Muscle of leg (tissue), 16 donors: ENCODE measurements around the gene B4GALT6. TPM values are rescaled to one million over a fixed set of nuclear protein-coding genes. Genes with fewer than 3 reads are reported as not detected.
A peak's percentile ranks its signal among the peaks of the same experiment; 100 is the strongest.
"Not testable (repeated sequence)": the region's sequence is repeated elsewhere in the genome, so short reads cannot be mapped to it uniquely, and the experiment has no call there.

Experiments used
- DNase-seq: peaks from one replicate; pipeline ENCODE4 v3.0.0; 2013
- H3K27ac ChIP-seq: one replicate; pipeline ENCODE4 v1.5.1; 2013; ENCODE audit warnings: mild to moderate bottlenecking, low read length, control low read depth
- H3K27me3 ChIP-seq: one replicate; pipeline ENCODE4 v1.6.1; 2013; ENCODE audit warnings: low read length; ENCODE audit not compliant: control insufficient read depth, insufficient read depth
- H3K36me3 ChIP-seq: one replicate; pipeline ENCODE4 v1.6.1; 2013; ENCODE audit warnings: low read length; ENCODE audit not compliant: control insufficient read depth, insufficient read depth
- H3K4me1 ChIP-seq: one replicate; pipeline ENCODE4 v1.6.1; 2013; ENCODE audit warnings: low read length; ENCODE audit not compliant: control insufficient read depth, insufficient read depth
- H3K4me3 ChIP-seq: one replicate; pipeline ENCODE4 v1.5.1; 2013; ENCODE audit warnings: low read length, control low read depth
- H3K9me3 ChIP-seq: replicated peaks from 2 replicates; pipeline ENCODE4 v1.6.1; 2013; ENCODE audit warnings: low read depth, low read length; ENCODE audit not compliant: control insufficient read depth
- WGBS: methylation state at CpG from one replicate; pipeline ENCODE4 v1.1.5; 2013; ENCODE audit warnings: missing lambda C conversion rate; ENCODE audit not compliant: insufficient coverage; 5-methylcytosine and 5-hydroxymethylcytosine counted together
- long read RNA-seq, 11 donors: transcript quantifications; one replicate each; lab custom pipeline, GENCODE V29; 2026
- polyA plus RNA-seq, 8 donors: library from polyadenylated mRNA; unstranded; fragments of 120-200 nt; gene quantifications; one replicate each; pipeline versions ENCODE4 v1.2.1 to v1.2.3, GENCODE V29; 2013; ENCODE audit warnings: inconsistent platforms in 1 of 8, low replicate concordance in 1 of 8; ENCODE audit not compliant: insufficient read length in 8 of 8, insufficient read depth in 1 of 8
- total RNA-seq: library from RNA; stranded (reverse); fragments of 120-200 nt; gene quantifications from one replicate; pipeline ENCODE4 v1.2.4, GENCODE V29; 2013

The B4GALT6 gene
- total RNA-seq: 3.9 TPM
- 10 to 100 TPM in 7 of 8 donors, 1 to 10 TPM in 1; 8.8 to 13.0 (median 11.7) TPM for polyA plus RNA-seq
- long read RNA-seq, donor 1, partial matches to known transcripts: 0 of 2 reads
- long read RNA-seq, donor 1, other reads (novel, unspliced or antisense): 0 of 2 reads
- long read RNA-seq, donor 2: 0 reads
- long read RNA-seq, donor 3: 0 reads
- long read RNA-seq, donor 4, partial matches to known transcripts: 0 of 1 reads
- long read RNA-seq, donor 4, other reads (novel, unspliced or antisense): 0 of 1 reads
- long read RNA-seq, donor 5, partial matches to known transcripts: 0 of 2 reads
- long read RNA-seq, donor 5, other reads (novel, unspliced or antisense): 0 of 2 reads
- long read RNA-seq, donor 6: 0 reads
- long read RNA-seq, donor 7: 0 reads
- long read RNA-seq, donor 8, partial matches to known transcripts: 0 of 3 reads
- long read RNA-seq, donor 8, other reads (novel, unspliced or antisense): 0 of 3 reads
- long read RNA-seq, donor 9: 0 reads
- long read RNA-seq, donor 10: 0 reads
- long read RNA-seq, donor 11, partial matches to known transcripts: 0 of 2 reads
- long read RNA-seq, donor 11, other reads (novel, unspliced or antisense): 0 of 2 reads

GRCh38 chr18:31684279-31685096, at the start of gene B4GALT6:
B4GALT6 (minus strand) TSS chr18:31684581; CDS start chr18:31684426, 155 bp downstream.
- under 1% methylated on average over 69 of the region's 86 CpGs for WGBS
- Histone ChIP-seq H3K9me3 (no peaks in the 10 kb centered on the region), H3K4me3 (peak within 1 kb of the TSS; percentile 67), H3K4me1 (peaks cover 12% of the 10 kb centered on the region), H3K27me3 (no peaks in the 10 kb centered on the region), H3K36me3 (no peaks in the 10 kb centered on the region), H3K27ac (peak within 1 kb of the TSS; percentile 58)
- DNase-seq: peak; percentile 68

DNA sequence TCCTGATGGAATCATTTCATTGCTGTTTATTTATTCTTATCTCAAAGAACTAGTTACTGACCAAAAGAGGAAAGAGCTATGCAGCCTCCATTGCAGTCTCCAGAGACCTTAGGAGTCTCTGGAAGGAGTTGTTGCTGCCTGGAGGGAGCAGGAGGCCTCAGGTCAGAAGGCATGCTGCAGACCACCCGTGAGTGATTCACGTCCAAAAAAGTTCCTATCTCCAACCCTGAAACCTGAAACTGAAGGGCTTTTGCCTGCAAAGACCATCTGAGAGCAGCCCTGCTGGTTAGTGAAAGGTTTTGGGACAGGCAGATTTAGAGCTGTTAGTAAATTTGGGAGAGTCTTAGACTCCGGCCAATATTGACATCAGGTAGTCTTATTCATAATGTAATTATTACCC, 47.2 kb upstream of the B4GALT6 start:
- Histone ChIP-seq H3K4me1 (no peaks in the 10 kb centered on the region), H3K27ac (no peak overlapping the region), H3K9me3 (no peaks in the 10 kb centered on the region), H3K36me3 (no peaks in the 10 kb centered on the region), H3K4me3 (no peak overlapping the region), H3K27me3 (peaks cover 2% of the 10 kb centered on the region)
- WGBS: 20% methylated on average over 1 of the region's 3 CpGs
- no peak for DNase-seq

GRCh38 chr18:31729196-31729595, 44.8 kb upstream of the B4GALT6 start:
- H3K27ac ChIP-seq, H3K9me3 ChIP-seq, H3K36me3 ChIP-seq, H3K4me1 ChIP-seq, H3K27me3 ChIP-seq, H3K4me3 ChIP-seq, DNase-seq: not testable (repeated sequence)
- no CpG with 5 or more reads among the region's 2 CpGs for WGBS

GRCh38 chr18:31723990-31724711, 39.8 kb upstream of the B4GALT6 start:
- peaks cover 3% of the 10 kb centered on the region for H3K4me1 ChIP-seq
- peak overlapping the region; percentile 59 for H3K4me3 ChIP-seq
- H3K27ac ChIP-seq: no peak overlapping the region
- H3K9me3 ChIP-seq: no peaks in the 10 kb centered on the region
- H3K36me3 ChIP-seq: no peaks in the 10 kb centered on the region
- peak; percentile 45 for DNase-seq
- 4% methylated on average over 39 of the region's 43 CpGs for WGBS
- peaks cover 10% of the 10 kb centered on the region for H3K27me3 ChIP-seq

GRCh38 chr18:31723639-31723989, 39.2 kb upstream of the B4GALT6 start:
- H3K27ac ChIP-seq: no peak overlapping the region
- H3K4me1 ChIP-seq: peaks cover 3% of the 10 kb centered on the region
- peak overlapping the region; percentile 59 for H3K4me3 ChIP-seq
- H3K27me3 ChIP-seq: peaks cover 10% of the 10 kb centered on the region
- no peaks in the 10 kb centered on the region for H3K9me3 ChIP-seq
- DNase-seq: peak; percentile 13
- H3K36me3 ChIP-seq: no peaks in the 10 kb centered on the region
- 45% methylated on average over 2 of the region's 7 CpGs for WGBS

- Histone ChIP-seq H3K27me3 (peaks cover 10% of the 10 kb centered on the region), H3K27ac (no peak overlapping the region), H3K4me1 (peaks cover 3% of the 10 kb centered on the region), H3K36me3 (no peaks in the 10 kb centered on the region), H3K4me3 (no peak overlapping the region), H3K9me3 (no peaks in the 10 kb centered on the region)
- WGBS: 0% methylated on average over 2 of the region's 7 CpGs
- DNase-seq: peak; percentile 87
These were observed 38.1 kb upstream of the B4GALT6 start for GRCh38 chr18:31722369-31722957.

- no CpG with 5 or more reads among the region's 3 CpGs for WGBS
- peak; percentile 10 for DNase-seq
- no peaks in the 10 kb centered on the region for H3K36me3 ChIP-seq
- H3K27me3 ChIP-seq: peaks cover 10% of the 10 kb centered on the region
- no peak overlapping the region for H3K4me3 ChIP-seq
- H3K27ac ChIP-seq: no peak overlapping the region
- peaks cover 3% of the 10 kb centered on the region for H3K4me1 ChIP-seq
- no peaks in the 10 kb centered on the region for H3K9me3 ChIP-seq
These were observed 37.2 kb upstream of the B4GALT6 start for GRCh38 chr18:31721601-31722000.

DNA sequence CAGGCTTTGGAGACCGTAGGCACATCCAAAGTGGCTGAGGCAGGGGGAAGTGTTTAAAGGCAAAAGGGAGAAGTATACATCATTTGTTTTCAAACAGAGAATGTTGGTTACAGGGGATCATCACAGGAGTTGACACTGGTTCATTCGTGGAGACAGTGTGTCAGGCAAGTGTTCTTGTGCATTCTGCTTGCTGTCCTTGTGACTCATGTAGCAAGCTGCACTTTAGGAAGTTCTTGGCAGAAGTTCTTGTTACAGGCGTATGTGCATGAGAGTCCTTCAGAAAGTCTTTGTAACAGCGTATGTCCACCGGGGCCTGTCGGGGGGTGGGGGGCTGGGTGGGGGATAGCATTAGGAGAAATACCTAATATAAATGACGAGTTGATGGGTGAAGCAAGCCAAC, 36.5 kb upstream of the B4GALT6 start:
- H3K4me3 ChIP-seq: no peak overlapping the region
- WGBS: 76% methylated on average over 6 of the region's 7 CpGs
- peaks cover 6% of the 10 kb centered on the region for H3K27me3 ChIP-seq
- peak; percentile 39 for DNase-seq
- no peak overlapping the region for H3K27ac ChIP-seq
- peaks cover 3% of the 10 kb centered on the region for H3K4me1 ChIP-seq
- H3K9me3 ChIP-seq: no peaks in the 10 kb centered on the region
- H3K36me3 ChIP-seq: no peaks in the 10 kb centered on the region

GRCh38 chr18:31719363-31720006, 35.1 kb upstream of the B4GALT6 start:
- Histone ChIP-seq H3K4me3 (no peak overlapping the region), H3K27ac (no peak overlapping the region), H3K9me3 (no peaks in the 10 kb centered on the region), H3K36me3 (no peaks in the 10 kb centered on the region), H3K4me1 (no peaks in the 10 kb centered on the region), H3K27me3 (peaks cover 4% of the 10 kb centered on the region)
- no peak for DNase-seq
- WGBS: 94% methylated on average over 6 of the region's 7 CpGs
